ENCODE measurements around the gene MIA. TPM values are rescaled to one million over a fixed set of nuclear protein-coding genes. Genes with fewer than 3 reads are reported as not detected.

Gene MIA
- total and polyA plus RNA-seq, 2 of the 4 experiments (the other 2 are of a cell fraction) = 0.44 TPM; not detected in 1

DNA sequence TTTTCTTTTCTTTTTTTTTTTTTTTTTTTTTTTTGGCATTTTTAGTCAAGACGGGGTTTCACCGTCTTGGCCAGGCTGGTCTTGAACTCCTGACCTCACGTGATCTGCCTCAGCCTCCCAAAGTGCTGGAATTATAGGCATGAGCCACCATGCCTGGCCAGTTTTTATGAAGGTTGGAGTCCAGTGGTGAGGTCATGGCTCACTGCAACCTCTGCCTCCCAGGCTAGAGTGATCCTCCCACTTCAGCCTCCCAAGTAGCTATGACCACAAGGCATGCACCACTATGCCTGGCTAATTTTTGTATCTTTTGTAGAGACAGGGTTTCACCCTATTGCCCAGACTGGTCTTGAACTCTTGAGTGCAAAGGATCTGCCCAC, 20.1 kb upstream of the MIA start:
- Histone ChIP-seq H4K20me1 (ENCODE audit: insufficient read depth, low read length) (peaks cover 35% of the 10 kb centered on the region), H3K9me3 (ENCODE audit: control insufficient read depth, insufficient read depth, low read length) (no peaks in the 10 kb centered on the region), H2AFZ (replicated peaks; ENCODE audit: low read length, poor library complexity) (no peak overlapping the region), H3K9me1 (ENCODE audit: insufficient read depth, low read length) (peaks cover 9% of the 10 kb centered on the region; the same call in 1 of the 2 replicates), H3K79me1 (ENCODE audit: low read depth in 1 of 2, low read length in 2 of 2) (peaks cover 24 to 53% of the 10 kb centered on the region in 2 experiments), H3K56ac (ENCODE audit: extremely low read depth, insufficient read depth, low read length) (no peak overlapping the region), H3K4ac (ENCODE audit: low read depth, low read length) (no peak overlapping the region), H2AK5ac (ENCODE audit: low read depth, low read length) (no peak overlapping the region), H2AK9ac (replicated peaks; ENCODE audit: low read depth, low read length, poor library complexity) (no peak overlapping the region), H3K4me3 (ENCODE audit: insufficient read depth, low read depth, low read length) (no peak overlapping the region), H4K5ac (ENCODE audit: low read depth, low read length) (no peak overlapping the region), H4K8ac (ENCODE audit: low read depth in 2 of 2, low read length in 2 of 2) (no peak overlapping the region), H3K23ac (ENCODE audit: low read depth, low read length) (no peak overlapping the region), H2BK15ac (ENCODE audit: low read depth, low read length) (no peak overlapping the region), H3K4me2 (ENCODE audit: low read depth, low read length) (no peak overlapping the region), H3K27me3 (ENCODE audit: control insufficient read depth, insufficient read depth, low read length) (no peaks in the 10 kb centered on the region), H3K27ac (ENCODE audit: insufficient read depth, low read length) (no peak overlapping the region), H2BK5ac (ENCODE audit: low read depth, low read length, poor library complexity, severe bottlenecking) (no peak overlapping the region), H3K9ac (ENCODE audit: low read depth, low read length) (no peak overlapping the region), H3K14ac (replicated peaks; ENCODE audit: low read depth, low read length) (no peak overlapping the region), H3K4me1 (ENCODE audit: control insufficient read depth, insufficient read depth, low read length) (peaks cover 2% of the 10 kb centered on the region; the same call in 1 of the 2 replicates), H2BK20ac (ENCODE audit: low read depth, low read length) (no peak overlapping the region), H2BK120ac (ENCODE audit: low read depth, low read length) (no peak overlapping the region), H3K36me3 (ENCODE audit: control insufficient read depth, insufficient read depth, low read length) (peaks cover 43% of the 10 kb centered on the region), H4K91ac (ENCODE audit: insufficient read depth, low read depth, low read length) (no peak overlapping the region), H3K18ac (ENCODE audit: low read depth, low read length) (no peak overlapping the region)
- intact Hi-C loops (cut with micrococcal nuclease) = no loop called here
- BruUV-seq (replicated peaks) = no TSS peak
- no peak for ATAC-seq (ENCODE audit: low read depth)
- DNase-seq = no peak
- in situ Hi-C loops (cut with MboI; ENCODE audit: low sequenced_read_pairs) = no loop called here
- TF ChIP-seq CHD1 (IDR thresholded peaks at IDR 0.05; ENCODE audit: low read depth, low read length) (no peak), FOS (IDR thresholded peaks at IDR 0.05; ENCODE audit: low read depth, low read length) (no peak), CEBPB (IDR thresholded peaks at IDR 0.05; ENCODE audit: low read depth, low read length) (no peak), MAZ (IDR thresholded peaks at IDR 0.05; ENCODE audit: borderline replicate concordance, low read depth, low read length) (no peak), SMC3 (IDR thresholded peaks at IDR 0.05; ENCODE audit: low read depth, low read length) (no peak), MAFK (IDR thresholded peaks at IDR 0.05; ENCODE audit: low read depth, low read length) (no peak), BHLHE40 (IDR thresholded peaks at IDR 0.05; ENCODE audit: low read depth, low read length) (no peak), NFE2L2 (IDR thresholded peaks at IDR 0.05; ENCODE audit: low read depth, low read length) (no peak), RCOR1 (IDR thresholded peaks at IDR 0.05; ENCODE audit: insufficient replicate concordance, low read length) (no peak), RFX5 (IDR thresholded peaks at IDR 0.05; ENCODE audit: low read depth, low read length) (no peak), RAD21 (IDR thresholded peaks at IDR 0.05; ENCODE audit: low read length) (no peak), CTCF (conservative IDR thresholded peaks at IDR 0.05; ENCODE audit: low read depth, low read length) (no peak), MXI1 (IDR thresholded peaks at IDR 0.05; ENCODE audit: borderline replicate concordance, low read depth, low read length) (no peak), ELK1 (IDR thresholded peaks at IDR 0.05; ENCODE audit: borderline replicate concordance, low read depth, low read length) (no peak)
- TF ChIP-seq, protein P1, sequence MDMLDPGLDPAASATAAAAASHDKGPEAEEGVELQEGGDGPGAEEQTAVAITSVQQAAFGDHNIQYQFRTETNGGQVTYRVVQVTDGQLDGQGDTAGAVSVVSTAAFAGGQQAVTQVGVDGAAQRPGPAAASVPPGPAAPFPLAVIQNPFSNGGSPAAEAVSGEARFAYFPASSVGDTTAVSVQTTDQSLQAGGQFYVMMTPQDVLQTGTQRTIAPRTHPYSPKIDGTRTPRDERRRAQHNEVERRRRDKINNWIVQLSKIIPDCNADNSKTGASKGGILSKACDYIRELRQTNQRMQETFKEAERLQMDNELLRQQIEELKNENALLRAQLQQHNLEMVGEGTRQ (IDR thresholded peaks at IDR 0.05; ENCODE audit: low read depth, low read length) = no peak
- ChIA-PET CTCF (no interaction called here), POLR2A (ENCODE audit: unreplicated experiment) (interaction anchor here (0.6 kb wide), 2 partner anchors 44 to 51 kb away, joined by 4 to 6 read pairs; partner anchors contain the start of gene EGLN2)
- no CpG with 5 or more reads among the region's 3 CpGs for WGBS, 2 experiments (ENCODE audit: extremely low coverage in 2 of 2, insufficient read length in 1 of 2)
- dilution Hi-C loops (cut with HindIII; ENCODE audit: low sequenced_read_pairs, unreplicated experiment) = no loop called here
